ENCODE measurements around the gene AMBRA1.
A peak's percentile ranks its signal among the peaks of the same experiment; 100 is the strongest.

- no peak for TF ChIP-seq POLR2AphosphoS5 (IDR thresholded peaks at IDR 0.05; ENCODE audit: low read depth, low read length)
- TF ChIP-seq EZH2phosphoT487 (IDR thresholded peaks at IDR 0.05; ENCODE audit: borderline replicate concordance, low read depth) = no peak
- TF ChIP-seq CTCF (IDR thresholded peaks at IDR 0.05) = peak; percentile 33
- no peak for TF ChIP-seq SIN3A (IDR thresholded peaks at IDR 0.05; ENCODE audit: borderline replicate concordance, low read depth, low read length)
- no peak for TF ChIP-seq MXI1 (IDR thresholded peaks at IDR 0.05; ENCODE audit: low read depth, low read length)
- TF ChIP-seq FOXM1 (IDR thresholded peaks at IDR 0.05; ENCODE audit: low read depth) = no peak
- TF ChIP-seq EP300 (IDR thresholded peaks at IDR 0.05; ENCODE audit: borderline replicate concordance in 1 of 2, low read depth in 1 of 2, low read length in 1 of 2) = no peak
- no peak for TF ChIP-seq TAF1 (IDR thresholded peaks at IDR 0.05; ENCODE audit: borderline replicate concordance, low read depth, low read length)
- no peak for TF ChIP-seq FOXJ3 (CRISPR knock-in tag; IDR thresholded peaks at IDR 0.05)
These were observed 147.7 kb downstream of the AMBRA1 start for GRCh38 chr11:46445920-46446771.
